ENCODE measurements around the gene DMAC2L.

DNA sequence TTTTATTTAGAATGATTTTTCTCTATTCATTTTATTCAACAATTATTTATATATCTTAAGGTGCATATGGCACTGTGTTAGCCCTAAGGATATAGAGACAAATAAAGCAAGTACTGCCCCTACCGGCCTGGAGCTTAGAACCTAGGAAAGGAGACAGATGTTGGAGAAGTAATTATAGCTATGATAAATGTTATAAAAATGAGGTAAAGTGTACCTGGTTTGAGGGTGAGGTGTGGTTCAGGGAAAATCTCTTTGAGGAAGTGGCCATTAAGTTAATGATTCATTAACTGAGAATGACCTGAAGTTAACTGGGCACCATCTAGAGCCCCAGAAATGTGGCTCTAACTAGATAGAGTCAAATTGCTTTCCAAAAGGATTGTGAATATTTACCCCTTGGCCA, 52.7 kb downstream of the DMAC2L start:
- TF ChIP-seq CTCF (IDR thresholded peaks at IDR 0.05; ENCODE audit: poor library complexity) (no peak), EZH2 (IDR thresholded peaks at IDR 0.05; ENCODE audit: borderline replicate concordance) (no peak), EZH2phosphoT487 (IDR thresholded peaks at IDR 0.05; ENCODE audit: low read depth, severe bottlenecking, unreplicated experiment) (no peak)

All from hepatocyte (in vitro differentiated cells).